Urinary bladder (tissue), 4 donors: Measurements from ENCODE around the gene GSTM4. TPM values are rescaled to one million over a fixed set of nuclear protein-coding genes. Genes with fewer than 3 reads are reported as not detected.
"Not testable (repeated sequence)": the region's sequence is repeated elsewhere in the genome, so short reads cannot be mapped to it uniquely, and the experiment has no call there.

Experiments
- DNase-seq: peaks from one replicate; pipeline ENCODE4 v3.0.0-alpha.2; 2015; ENCODE audit errors: extremely low spot score
- H3K27ac ChIP-seq: one replicate; pipeline ENCODE4 v1.5.1; 2013; ENCODE audit warnings: low read depth, mild to moderate bottlenecking, moderate library complexity
- H3K36me3 ChIP-seq: one replicate; pipeline ENCODE4 v1.6.1; 2013; ENCODE audit warnings: mild to moderate bottlenecking, moderate library complexity; ENCODE audit not compliant: insufficient read depth
- H3K4me1 ChIP-seq: one replicate; pipeline ENCODE4 v1.6.1; 2013; ENCODE audit warnings: mild to moderate bottlenecking, moderate library complexity; ENCODE audit not compliant: insufficient read depth
- H3K4me3 ChIP-seq: one replicate; pipeline ENCODE4 v1.5.1; 2013; ENCODE audit warnings: low read depth, low read length
- WGBS: extraction: QIAGEN DNeasy Blood & Tissue Kit; methylation state at CpG from one replicate; pipeline ENCODE4 v1.1.7; 2013; 5-methylcytosine and 5-hydroxymethylcytosine counted together
- polyA plus RNA-seq: library from polyadenylated mRNA; stranded (reverse); fragments of 200-250 nt; gene quantifications from one replicate; pipeline ENCODE4 v1.2.3, GENCODE V29; 2013
- total RNA-seq: library from RNA; depleted of rRNA; stranded (reverse); fragments of >200 nt; gene quantifications from one replicate; pipeline ENCODE4 v1.2.3, GENCODE V29; 2014
- donor health status: healthy with polysubstance abuse.
- donor health status: healthy.

The GSTM4 gene
- total and polyA plus RNA-seq, 2 donors: 12.4 to 58.2 TPM

DNA sequence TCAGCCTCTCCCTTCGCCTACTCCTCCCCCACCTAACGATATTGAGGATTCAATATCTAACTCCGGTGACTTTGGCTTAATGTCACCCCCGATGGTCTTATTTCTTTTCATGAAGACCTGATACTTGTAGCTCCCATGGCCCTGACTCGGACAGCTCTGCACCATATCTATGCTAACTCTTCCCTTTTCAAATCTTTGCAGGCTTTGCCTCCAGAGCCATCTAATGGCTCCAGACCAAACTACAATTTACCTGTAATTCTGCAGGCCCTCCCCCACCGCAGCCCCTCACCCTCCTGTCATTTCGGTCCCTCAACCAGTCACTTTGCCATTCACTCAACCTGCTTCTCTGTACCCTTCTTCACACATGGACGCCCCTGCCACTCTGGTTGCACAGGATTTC, 48.3 kb downstream of the GSTM4 start:
- no peak overlapping the region for H3K27ac ChIP-seq
- no peak overlapping the region for H3K4me3 ChIP-seq
- H3K36me3 ChIP-seq: no peaks in the 10 kb centered on the region
- H3K4me1 ChIP-seq: no peaks in the 10 kb centered on the region
- no peak for DNase-seq
- 79% methylated on average over 8 of the region's 8 CpGs for WGBS

DNA sequence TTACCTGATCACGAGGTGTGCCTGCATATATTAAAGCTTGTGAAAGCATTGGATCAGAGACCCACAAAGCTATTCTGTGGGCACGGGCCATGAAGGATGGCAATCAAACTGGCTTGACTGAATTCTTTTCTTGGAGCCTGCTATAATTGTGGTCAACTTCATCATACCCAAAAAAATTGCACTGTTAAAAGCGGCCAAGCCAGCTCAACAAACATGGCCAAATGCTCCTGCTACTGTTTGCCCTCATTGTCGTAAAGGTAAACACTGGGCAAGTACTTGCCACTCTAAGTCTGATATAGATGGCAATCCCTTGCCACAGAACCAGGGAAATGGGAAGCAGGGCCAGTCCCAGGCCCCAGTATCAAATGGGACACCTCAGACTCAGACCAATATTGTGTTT, 49.5 kb downstream of the GSTM4 start:
- Histone ChIP-seq H3K4me1 (no peaks in the 10 kb centered on the region), H3K27ac (no peak overlapping the region), H3K4me3 (no peak overlapping the region), H3K36me3 (no peaks in the 10 kb centered on the region)
- no peak for DNase-seq
- 89% methylated on average over 4 of the region's 4 CpGs for WGBS

DNA sequence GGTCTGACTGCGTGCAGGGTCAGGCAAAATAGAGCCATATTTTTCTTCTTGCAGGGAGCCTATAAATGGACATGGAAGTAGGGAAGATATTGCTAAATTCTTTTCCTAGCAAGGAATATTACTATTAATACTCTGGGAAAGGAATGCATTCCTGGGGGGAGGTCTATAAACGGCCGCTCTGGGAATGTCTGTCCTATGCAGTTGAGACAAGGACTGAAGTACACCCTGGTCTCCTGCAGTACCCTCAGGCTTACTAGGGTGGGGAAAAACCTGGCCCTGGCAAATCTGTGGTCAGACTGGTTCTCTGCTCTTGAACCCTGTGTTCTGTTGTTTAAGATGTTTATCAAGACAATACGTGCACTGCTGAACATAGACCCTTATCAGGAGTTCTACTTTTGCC, 53.0 kb downstream of the GSTM4 start:
- not testable (repeated sequence) for H3K27ac ChIP-seq, H3K36me3 ChIP-seq, DNase-seq, H3K4me1 ChIP-seq, H3K4me3 ChIP-seq
- WGBS: 85% methylated on average over 4 of the region's 4 CpGs

DNA sequence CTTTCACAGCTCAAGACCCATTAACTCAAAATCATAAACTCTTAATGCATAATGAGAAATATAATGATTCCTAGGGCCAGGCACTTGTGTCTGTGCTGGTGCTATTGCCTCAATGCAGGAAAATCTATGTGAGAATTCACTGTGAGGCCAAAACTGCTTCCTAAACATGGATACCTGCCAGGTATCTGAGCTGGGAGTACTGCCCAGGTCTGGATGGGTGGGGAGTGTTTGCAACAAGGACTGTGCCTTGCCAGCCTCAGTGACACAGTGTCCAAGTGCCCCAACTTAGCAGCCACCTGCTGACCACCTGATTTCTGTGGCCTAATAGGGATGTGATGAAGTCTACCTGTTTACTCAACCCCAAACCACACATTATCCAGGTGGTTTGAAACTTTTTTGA, 53.9 kb downstream of the GSTM4 start:
- H3K4me1 ChIP-seq, H3K4me3 ChIP-seq, H3K27ac ChIP-seq, H3K36me3 ChIP-seq, DNase-seq: not testable (repeated sequence)

Other genes with a start within 250 kb of the GSTM4 start
- gene PSMA5, start 229.7 kb upstream of the GSTM4 start, total RNA-seq: 35.5 TPM
- 53.5 TPM for gene PSMA5, start 229.7 kb upstream of the GSTM4 start, polyA plus RNA-seq
- gene SYPL2, start 189.6 kb upstream of the GSTM4 start, total RNA-seq: 2.4 TPM
- gene SYPL2, start 189.6 kb upstream of the GSTM4 start, polyA plus RNA-seq: 4.5 TPM
- 2.0 TPM for gene ATXN7L2, start 172.2 kb upstream of the GSTM4 start, total RNA-seq
- gene ATXN7L2, start 172.2 kb upstream of the GSTM4 start, polyA plus RNA-seq: 4.0 TPM
- 4.0 TPM for gene CYB561D1, start 162.0 kb upstream of the GSTM4 start, total RNA-seq
- gene CYB561D1, start 162.0 kb upstream of the GSTM4 start, polyA plus RNA-seq: 9.4 TPM
- 2.9 TPM for gene AMIGO1, start 146.4 kb upstream of the GSTM4 start, total RNA-seq
- 6.4 TPM for gene AMIGO1, start 146.4 kb upstream of the GSTM4 start, polyA plus RNA-seq
- 0.11 TPM for gene GPR61, start 116.2 kb upstream of the GSTM4 start, total RNA-seq
- gene GPR61, start 116.2 kb upstream of the GSTM4 start, polyA plus RNA-seq: not detected
- 17.4 TPM for gene GNAI3, start 107.5 kb upstream of the GSTM4 start, total RNA-seq
- gene GNAI3, start 107.5 kb upstream of the GSTM4 start, polyA plus RNA-seq: 5.1 TPM
- not detected for gene GNAT2, start 36.5 kb upstream of the GSTM4 start, total RNA-seq
- not detected for gene GNAT2, start 36.5 kb upstream of the GSTM4 start, polyA plus RNA-seq
- gene AMPD2, start 36.3 kb upstream of the GSTM4 start, total RNA-seq: 36.1 TPM
- gene AMPD2, start 36.3 kb upstream of the GSTM4 start, polyA plus RNA-seq: 29.2 TPM
- 78.0 TPM for gene GSTM2, start 12.0 kb downstream of the GSTM4 start, total RNA-seq
- gene GSTM2, start 12.0 kb downstream of the GSTM4 start, polyA plus RNA-seq: 77.9 TPM
- not detected for gene GSTM1, start 31.7 kb downstream of the GSTM4 start, total RNA-seq
- 1.1 TPM for gene GSTM1, start 31.7 kb downstream of the GSTM4 start, polyA plus RNA-seq
- 18.2 TPM for gene GSTM5, start 56.2 kb downstream of the GSTM4 start, total RNA-seq
- 25.2 TPM for gene GSTM5, start 56.2 kb downstream of the GSTM4 start, polyA plus RNA-seq
- 67.5 TPM for gene GSTM3, start 84.9 kb downstream of the GSTM4 start, total RNA-seq
- 116 TPM for gene GSTM3, start 84.9 kb downstream of the GSTM4 start, polyA plus RNA-seq
- gene EPS8L3, start 107.8 kb downstream of the GSTM4 start, total RNA-seq: not detected
- 0.23 TPM for gene EPS8L3, start 107.8 kb downstream of the GSTM4 start, polyA plus RNA-seq